Breast epithelium (tissue), 4 donors: ENCODE data around the gene SAA1. TPM values are rescaled to one million over a fixed set of nuclear protein-coding genes. Genes with fewer than 3 reads are reported as not detected.

Source experiments
- DNase-seq, 2 donors: peaks; one replicate each; pipeline ENCODE4 v3.0.0-alpha.2; 2019; ENCODE audit warnings: low spot score in 2 of 2
- H3K27ac ChIP-seq, 2 donors: fragments of 200-600 bp; sonication (generic) in 1 of 2; one replicate each; pipeline ENCODE4 v1.5.1; 2016 to 2019; ENCODE audit warnings: mild to moderate bottlenecking in 1 of 2
- H3K27me3 ChIP-seq, 2 donors: fragments of 200-600 bp; sonication (generic) in 1 of 2; one replicate each; pipeline versions ENCODE4 v1.5.1 to v1.6.0; 2017 to 2019; ENCODE audit warnings: control low read depth in 1 of 2, mild to moderate bottlenecking in 1 of 2
- H3K36me3 ChIP-seq: fragments of 200-600 bp; one replicate; pipeline ENCODE4 v1.5.1; 2019
- H3K4me1 ChIP-seq, 2 donors: fragments of 200-600 bp; sonication (generic); one replicate each; pipeline ENCODE4 v1.5.1; 2016 to 2019; ENCODE audit warnings: control low read depth in 1 of 2
- H3K4me3 ChIP-seq, 3 donors: fragments of 200-600 bp; sonication (generic); 1 replicate in 2 of 3; 2 replicates in 1 of 3; pipeline ENCODE4 v1.5.1; 2016 to 2019; ENCODE audit warnings: mild to moderate bottlenecking in 3 of 3, moderate library complexity in 2 of 3
- H3K9me3 ChIP-seq, 2 donors: fragments of 200-600 bp; sonication (generic) in 1 of 2; one replicate each; pipeline ENCODE4 v1.5.1; 2016 to 2019; ENCODE audit warnings: control low read depth in 1 of 2
- CTCF ChIP-seq, 3 donors: fragments of 450-650 bp; IDR thresholded peaks; one replicate each; pipeline ENCODE4 v1.5.1; 2016 to 2017; ENCODE audit warnings: antibody characterized with exemption in 3 of 3, mild to moderate bottlenecking in 3 of 3, moderate library complexity in 3 of 3
- POLR2A ChIP-seq: fragments of 450-650 bp; IDR thresholded peaks from one replicate; pipeline ENCODE4 v1.6.1; 2016; ENCODE audit warnings: antibody characterized with exemption, mild to moderate bottlenecking, moderate library complexity
- POLR2AphosphoS5 ChIP-seq, 3 donors: sonication (generic); formaldehyde crosslinking; IDR thresholded peaks; one replicate each; pipeline ENCODE4 v1.6.1; 2017; ENCODE audit warnings: antibody characterized with exemption in 3 of 3
- intact Hi-C: fragments of 100-400 bp; cut with DNase I; formaldehyde crosslinking; loops from one replicate; pipeline ENCODE4 v1.15.1; 2023; ENCODE audit warnings: low total_unique reads
- total RNA-seq, 3 donors: library from RNA; depleted of rRNA; stranded (reverse); fragments of >200 nt; gene quantifications; one replicate each; pipeline ENCODE4 v1.1.0, GENCODE V29; 2016

SAA1 gene
- total RNA-seq, 3 donors from 2014 or later = 78.1 to 1,384 (median 818) TPM

- Histone ChIP-seq H3K36me3 (no peaks in the 10 kb centered on the region), H3K27me3 (no peaks in the 10 kb centered on the region), H3K4me3 (no peak overlapping the region), H3K4me1 (no peaks in the 10 kb centered on the region), H3K9me3 (no peaks in the 10 kb centered on the region), H3K27ac (no peak overlapping the region)
- TF ChIP-seq POLR2AphosphoS5 (IDR thresholded peaks at IDR 0.05) = no peak
- no peak for TF ChIP-seq CTCF (IDR thresholded peaks at IDR 0.05)
- TF ChIP-seq POLR2A = no peak
- intact Hi-C loops = no loop called here
- no peak for DNase-seq
Measured at GRCh38 chr11:18277565-18278271, 11.7 kb downstream of the SAA1 start.

GRCh38 chr11:18280438-18281045 lies 14.5 kb downstream of the SAA1 start:
- TF ChIP-seq POLR2A (no peak), POLR2AphosphoS5 (IDR thresholded peaks at IDR 0.05) (no peak), CTCF (IDR thresholded peaks at IDR 0.05) (no peak)
- no peaks in the 10 kb centered on the region for H3K9me3 ChIP-seq
- DNase-seq = no peak
- intact Hi-C loops = no loop called here
- H3K4me3 ChIP-seq = no peak overlapping the region
- no peaks in the 10 kb centered on the region for H3K4me1 ChIP-seq
- no peaks in the 10 kb centered on the region for H3K27me3 ChIP-seq
- no peak overlapping the region for H3K27ac ChIP-seq
- H3K36me3 ChIP-seq = no peaks in the 10 kb centered on the region

- Histone ChIP-seq H3K4me3 (no peak overlapping the region), H3K36me3 (peaks cover 10% of the 10 kb centered on the region), H3K27me3 (no peaks in the 10 kb centered on the region), H3K4me1 (no peaks in the 10 kb centered on the region), H3K27ac (no peak overlapping the region), H3K9me3 (no peaks in the 10 kb centered on the region)
- intact Hi-C loops = no loop called here
- no peak for TF ChIP-seq CTCF (IDR thresholded peaks at IDR 0.05)
- no peak for TF ChIP-seq POLR2AphosphoS5 (IDR thresholded peaks at IDR 0.05)
- no peak for TF ChIP-seq POLR2A
- DNase-seq = no peak
Measured at GRCh38 chr11:18282626-18283025, 16.6 kb downstream of the SAA1 start.

- no peak for TF ChIP-seq POLR2A
- no peak for TF ChIP-seq CTCF (IDR thresholded peaks at IDR 0.05)
- no peak for TF ChIP-seq POLR2AphosphoS5 (IDR thresholded peaks at IDR 0.05)
Measured at GRCh38 chr11:18285841-18286240, 19.8 kb downstream of the SAA1 start.

GRCh38 chr11:18288911-18289310 lies 22.8 kb downstream of the SAA1 start:
- TF ChIP-seq CTCF (IDR thresholded peaks at IDR 0.05) (no peak), POLR2A (no peak), POLR2AphosphoS5 (IDR thresholded peaks at IDR 0.05) (no peak)
- H3K9me3 ChIP-seq = no peaks in the 10 kb centered on the region
- H3K36me3 ChIP-seq = peaks cover 13% of the 10 kb centered on the region
- H3K27me3 ChIP-seq = no peaks in the 10 kb centered on the region
- H3K27ac ChIP-seq = no peak overlapping the region
- no peak for DNase-seq
- H3K4me3 ChIP-seq = no peak overlapping the region
- no peaks in the 10 kb centered on the region for H3K4me1 ChIP-seq
- intact Hi-C loops = no loop called here

More at GRCh38 chr11:18285841-18286240, 19.8 kb downstream of the SAA1 start:
- Histone ChIP-seq H3K4me1 (no peaks in the 10 kb centered on the region), H3K4me3 (no peak overlapping the region), H3K27me3 (no peaks in the 10 kb centered on the region), H3K9me3 (no peaks in the 10 kb centered on the region), H3K36me3 (peaks cover 13% of the 10 kb centered on the region), H3K27ac (no peak overlapping the region)
- DNase-seq = no peak
- intact Hi-C loops = no loop called here
